Retina (tissue), 1 donor: ENCODE data around the gene PRCP.
"Not testable (repeated sequence)": the region's sequence is repeated elsewhere in the genome, so short reads cannot be mapped to it uniquely, and the experiment has no call there.

Experiments used
- DNase-seq: peaks from one replicate; pipeline ENCODE4 v3.0.0-alpha.2; 2016

The PRCP gene

GRCh38 chr11:82869657-82870056, 30.6 kb downstream of the PRCP start:
- DNase-seq: no peak

GRCh38 chr11:82867495-82868082, 32.6 kb downstream of the PRCP start:
- peak; percentile 68 for DNase-seq

GRCh38 chr11:82865841-82866240, 34.4 kb downstream of the PRCP start:
- no peak for DNase-seq

GRCh38 chr11:82864268-82864667, 36.0 kb downstream of the PRCP start:
- DNase-seq: peak; percentile 47

- no peak for DNase-seq
These were observed 37.0 kb downstream of the PRCP start for GRCh38 chr11:82863209-82863608.

GRCh38 chr11:82862379-82862778, 37.9 kb downstream of the PRCP start:
- no peak for DNase-seq

- no peak for DNase-seq
These were observed 40.5 kb downstream of the PRCP start for GRCh38 chr11:82859750-82860149.

- DNase-seq: no peak
These were observed 41.6 kb downstream of the PRCP start for GRCh38 chr11:82858556-82859091.

- DNase-seq: no peak
These were observed 42.1 kb downstream of the PRCP start for GRCh38 chr11:82858133-82858532.

GRCh38 chr11:82857145-82857544, 43.1 kb downstream of the PRCP start:
- DNase-seq: no peak

- DNase-seq: no peak
These were observed 44.6 kb downstream of the PRCP start for GRCh38 chr11:82855616-82856015.

GRCh38 chr11:82854916-82855315, 45.3 kb downstream of the PRCP start:
- not testable (repeated sequence) for DNase-seq

GRCh38 chr11:82854242-82854641, 46.0 kb downstream of the PRCP start:
- no peak for DNase-seq

GRCh38 chr11:82848829-82849228, 51.4 kb downstream of the PRCP start:
- no peak for DNase-seq

GRCh38 chr11:82845356-82846353, 54.6 kb downstream of the PRCP start:
- peak; percentile 15 for DNase-seq

- DNase-seq: no peak
These were observed 57.0 kb downstream of the PRCP start for GRCh38 chr11:82843057-82843795.

GRCh38 chr11:82842019-82842418, 58.2 kb downstream of the PRCP start:
- no peak for DNase-seq

GRCh38 chr11:82837650-82838049, 62.6 kb downstream of the PRCP start:
- DNase-seq: no peak

- DNase-seq: no peak
These were observed 67.2 kb downstream of the PRCP start for GRCh38 chr11:82832983-82833382.

GRCh38 chr11:82831364-82831763, 68.9 kb downstream of the PRCP start:
- no peak for DNase-seq

GRCh38 chr11:82830746-82831145, 69.5 kb downstream of the PRCP start:
- DNase-seq: no peak

- DNase-seq: no peak
These were observed 71.1 kb downstream of the PRCP start for GRCh38 chr11:82829101-82829500.

GRCh38 chr11:82828472-82828871, 71.8 kb downstream of the PRCP start:
- DNase-seq: no peak
